ENCODE measurements around the gene SMIM36.

SMIM36 gene

GRCh38 chr17:55434721-55435120 lies 76.5 kb downstream of the SMIM36 start:
- Histone ChIP-seq H3K18ac (ENCODE audit: low read depth in 1 of 2, low read length in 2 of 2) (peak overlapping the region; percentile 82 to 86), H2BK15ac (ENCODE audit: low read depth, poor library complexity, severe bottlenecking) (no peak overlapping the region), H4K91ac (ENCODE audit: low read length) (no peak overlapping the region), H3K9ac (ENCODE audit: low read length) (no peak overlapping the region), H2BK5ac (ENCODE audit: low read depth, low read length, poor library complexity, severe bottlenecking) (no peak overlapping the region), H3K4me2 (ENCODE audit: low read length, poor library complexity, severe bottlenecking) (no peak overlapping the region), H2BK120ac (ENCODE audit: low read depth, low read length) (no peak overlapping the region), H3K4me1 (ENCODE audit: control insufficient read depth, insufficient read depth, low read depth, low read length) (peaks cover 3% of the 10 kb centered on the region), H3K27me3 (ENCODE audit: control insufficient read depth in 1 of 2, insufficient read depth in 1 of 2, low read length in 2 of 2) (no peaks in the 10 kb centered on the region), H3K9me3 (ENCODE audit: control insufficient read depth, low read length) (no peaks in the 10 kb centered on the region), H3K36me3 (ENCODE audit: control insufficient read depth in 1 of 2, insufficient read depth in 2 of 2, low read depth in 1 of 2, low read length in 2 of 2) (no peaks in the 10 kb centered on the region), H3K79me1 (replicated peaks; ENCODE audit: low read length, poor library complexity, severe bottlenecking) (no peaks in the 10 kb centered on the region), H2BK12ac (ENCODE audit: low read length in 2 of 2) (peak overlapping the region; percentile 69 to 97), H3K27ac (ENCODE audit: low read length, poor library complexity, severe bottlenecking) (no peak overlapping the region), H3K4me3 (ENCODE audit: insufficient read depth in 1 of 2, low read depth in 1 of 2, low read length in 2 of 2) (no peak overlapping the region), H2AK5ac (ENCODE audit: low read length, severe bottlenecking) (peak overlapping the region; percentile 63), H2AFZ (ENCODE audit: low read depth, low read length) (no peak overlapping the region), H3K4ac (ENCODE audit: low read depth in 1 of 2, low read length in 2 of 2) (no peak overlapping the region), H4K8ac (ENCODE audit: low read length) (no peak overlapping the region), H3K23ac (ENCODE audit: low read length in 2 of 2) (no peak overlapping the region), H3K14ac (ENCODE audit: low read length in 2 of 2) (no peak overlapping the region)
- WGBS: no CpG with 5 or more reads among the region's 1 CpG
- DNase-seq: no peak

GRCh38 chr17:55433629-55434422 lies 77.4 kb downstream of the SMIM36 start:
- peak; percentile 98 for DNase-seq
- H3K4me2 ChIP-seq (ENCODE audit: low read length, poor library complexity, severe bottlenecking): no peak overlapping the region
- WGBS: 43% methylated on average over 7 of the region's 7 CpGs
- H4K8ac ChIP-seq (ENCODE audit: low read length): peak overlapping the region; percentile 45
- H3K9me3 ChIP-seq (ENCODE audit: control insufficient read depth, low read length): no peaks in the 10 kb centered on the region
- no peak overlapping the region for H3K23ac ChIP-seq (ENCODE audit: low read length in 2 of 2)
- peak overlapping the region; percentile 85 to 90 for H3K18ac ChIP-seq (ENCODE audit: low read depth in 1 of 2, low read length in 2 of 2)
- H2BK12ac ChIP-seq (ENCODE audit: low read length in 2 of 2): peak overlapping the region; percentile 80 to 94
- H2BK120ac ChIP-seq (ENCODE audit: low read depth, low read length): peak overlapping the region; percentile 93
- peak overlapping the region; percentile 74 for H3K27ac ChIP-seq (ENCODE audit: low read length, poor library complexity, severe bottlenecking)
- H3K9ac ChIP-seq (ENCODE audit: low read length): peak overlapping the region; percentile 61
- no peak overlapping the region for H3K4me3 ChIP-seq (ENCODE audit: insufficient read depth in 1 of 2, low read depth in 1 of 2, low read length in 2 of 2)
- H2BK5ac ChIP-seq (ENCODE audit: low read depth, low read length, poor library complexity, severe bottlenecking): no peak overlapping the region
- no peak overlapping the region for H2BK15ac ChIP-seq (ENCODE audit: low read depth, poor library complexity, severe bottlenecking)
- no peaks in the 10 kb centered on the region for H3K36me3 ChIP-seq (ENCODE audit: control insufficient read depth in 1 of 2, insufficient read depth in 2 of 2, low read depth in 1 of 2, low read length in 2 of 2)
- H2AFZ ChIP-seq (ENCODE audit: low read depth, low read length): no peak overlapping the region
- no peak overlapping the region for H2AK5ac ChIP-seq (ENCODE audit: low read length, severe bottlenecking)
- H3K4me1 ChIP-seq (ENCODE audit: control insufficient read depth, insufficient read depth, low read depth, low read length): peaks cover 3% of the 10 kb centered on the region
- peak overlapping the region; percentile 73 for H4K91ac ChIP-seq (ENCODE audit: low read length)
- no peaks in the 10 kb centered on the region for H3K27me3 ChIP-seq (ENCODE audit: control insufficient read depth in 1 of 2, insufficient read depth in 1 of 2, low read length in 2 of 2)
- peak overlapping the region in 1 of 2 experiments; percentile 26 for H3K14ac ChIP-seq (ENCODE audit: low read length in 2 of 2)
- no peaks in the 10 kb centered on the region for H3K79me1 ChIP-seq (replicated peaks; ENCODE audit: low read length, poor library complexity, severe bottlenecking)
- H3K4ac ChIP-seq (ENCODE audit: low read depth in 1 of 2, low read length in 2 of 2): peak overlapping the region; percentile 66 to 91

GRCh38 chr17:55433029-55433628 lies 78.1 kb downstream of the SMIM36 start:
- no peak for DNase-seq
- H3K23ac ChIP-seq (ENCODE audit: low read length in 2 of 2): no peak overlapping the region
- H3K14ac ChIP-seq (ENCODE audit: low read length in 2 of 2): no peak overlapping the region

GRCh38 chr17:55432358-55433028 lies 78.8 kb downstream of the SMIM36 start:
- Histone ChIP-seq H2BK15ac (ENCODE audit: low read depth, poor library complexity, severe bottlenecking) (peak overlapping the region; percentile 65), H4K8ac (ENCODE audit: low read length) (peak overlapping the region; percentile 81), H2BK12ac (ENCODE audit: low read length in 2 of 2) (peak overlapping the region; percentile 75 to 94), H3K27ac (ENCODE audit: low read length, poor library complexity, severe bottlenecking) (no peak overlapping the region), H3K4me1 (ENCODE audit: control insufficient read depth, insufficient read depth, low read depth, low read length) (peaks cover 3% of the 10 kb centered on the region), H3K18ac (ENCODE audit: low read depth in 1 of 2, low read length in 2 of 2) (peak overlapping the region; percentile 3 to 79), H3K79me1 (replicated peaks; ENCODE audit: low read length, poor library complexity, severe bottlenecking) (no peaks in the 10 kb centered on the region), H3K36me3 (ENCODE audit: control insufficient read depth in 1 of 2, insufficient read depth in 2 of 2, low read depth in 1 of 2, low read length in 2 of 2) (no peaks in the 10 kb centered on the region), H2AK5ac (ENCODE audit: low read length, severe bottlenecking) (peak overlapping the region; percentile 45), H3K4me3 (ENCODE audit: insufficient read depth in 1 of 2, low read depth in 1 of 2, low read length in 2 of 2) (no peak overlapping the region), H3K14ac (ENCODE audit: low read length in 2 of 2) (no peak overlapping the region), H3K9ac (ENCODE audit: low read length) (peak overlapping the region; percentile 61), H2BK120ac (ENCODE audit: low read depth, low read length) (no peak overlapping the region), H3K4me2 (ENCODE audit: low read length, poor library complexity, severe bottlenecking) (no peak overlapping the region), H3K9me3 (ENCODE audit: control insufficient read depth, low read length) (no peaks in the 10 kb centered on the region), H3K23ac (ENCODE audit: low read length in 2 of 2) (no peak overlapping the region), H4K91ac (ENCODE audit: low read length) (peak overlapping the region; percentile 78), H3K27me3 (ENCODE audit: control insufficient read depth in 1 of 2, insufficient read depth in 1 of 2, low read length in 2 of 2) (no peaks in the 10 kb centered on the region), H3K4ac (ENCODE audit: low read depth in 1 of 2, low read length in 2 of 2) (peak overlapping the region; percentile 60 to 78), H2AFZ (ENCODE audit: low read depth, low read length) (no peak overlapping the region), H2BK5ac (ENCODE audit: low read depth, low read length, poor library complexity, severe bottlenecking) (no peak overlapping the region)
- WGBS: 83% methylated on average over 4 of the region's 4 CpGs
- peak; percentile 58 for DNase-seq

More at GRCh38 chr17:55433029-55433628, 78.1 kb downstream of the SMIM36 start:
- no peaks in the 10 kb centered on the region for H3K9me3 ChIP-seq (ENCODE audit: control insufficient read depth, low read length)
- H3K27me3 ChIP-seq (ENCODE audit: control insufficient read depth in 1 of 2, insufficient read depth in 1 of 2, low read length in 2 of 2): no peaks in the 10 kb centered on the region
- peaks cover 3% of the 10 kb centered on the region for H3K4me1 ChIP-seq (ENCODE audit: control insufficient read depth, insufficient read depth, low read depth, low read length)
- no peak overlapping the region for H2BK15ac ChIP-seq (ENCODE audit: low read depth, poor library complexity, severe bottlenecking)
- peak overlapping the region; percentile 61 for H3K9ac ChIP-seq (ENCODE audit: low read length)
- no peak overlapping the region for H2AK5ac ChIP-seq (ENCODE audit: low read length, severe bottlenecking)
- H2BK12ac ChIP-seq (ENCODE audit: low read length in 2 of 2): peak overlapping the region; percentile 93 to 94
- peak overlapping the region; percentile 10 for H4K8ac ChIP-seq (ENCODE audit: low read length)
- peak overlapping the region; percentile 3 to 5 for H3K18ac ChIP-seq (ENCODE audit: low read depth in 1 of 2, low read length in 2 of 2)
- no peak overlapping the region for H2AFZ ChIP-seq (ENCODE audit: low read depth, low read length)
- H2BK5ac ChIP-seq (ENCODE audit: low read depth, low read length, poor library complexity, severe bottlenecking): no peak overlapping the region
- H3K79me1 ChIP-seq (replicated peaks; ENCODE audit: low read length, poor library complexity, severe bottlenecking): no peaks in the 10 kb centered on the region
- WGBS: 45% methylated on average over 7 of the region's 7 CpGs
- H3K4me3 ChIP-seq (ENCODE audit: insufficient read depth in 1 of 2, low read depth in 1 of 2, low read length in 2 of 2): no peak overlapping the region
- no peak overlapping the region for H3K4me2 ChIP-seq (ENCODE audit: low read length, poor library complexity, severe bottlenecking)
- H3K4ac ChIP-seq (ENCODE audit: low read depth in 1 of 2, low read length in 2 of 2): peak overlapping the region in 1 of 2 experiments; percentile 6
- H3K36me3 ChIP-seq (ENCODE audit: control insufficient read depth in 1 of 2, insufficient read depth in 2 of 2, low read depth in 1 of 2, low read length in 2 of 2): no peaks in the 10 kb centered on the region
- no peak overlapping the region for H2BK120ac ChIP-seq (ENCODE audit: low read depth, low read length)
- H3K27ac ChIP-seq (ENCODE audit: low read length, poor library complexity, severe bottlenecking): peak overlapping the region; percentile 74
- H4K91ac ChIP-seq (ENCODE audit: low read length): peak overlapping the region; percentile 90

All from mesenchymal stem cell (in vitro differentiated cells and primary cell).